Measurements from ENCODE around the gene CROCC2. TPM values are rescaled to one million over a fixed set of nuclear protein-coding genes. Genes with fewer than 3 reads are reported as not detected.

Gene CROCC2
- polyA plus RNA-seq, 2 of the 4 experiments (the other 2 are of a cell fraction): not detected

GRCh38 chr2:240895656-240896388 is 10.3 kb upstream of the CROCC2 start, which contains the start of gene MAB21L4:
TSS of gene MAB21L4 (minus strand) at chr2:240896156. CDS start at chr2:240895997, 159 bp downstream.
- CTCF ChIA-PET: interaction anchor here (8.6 kb wide), 1 partner anchor 18 kb away, joined by 43 read pairs; no protein-coding TSS in a partner anchor
- H3K4me2 ChIP-seq: 0 out of 3 replicates have a peak within 1 kb of the TSS, but pooled peaks have one; percentile 6
- POLR2A ChIA-PET: no interaction called here
- WGBS (ENCODE audit: missing lambda C conversion rate): 68% methylated on average over 13 of the region's 24 CpGs
- FAIRE-seq: no peak
- H3K9me3 ChIP-seq: no peaks in the 10 kb centered on the region
- TF ChIP-seq BHLHE40 (IDR thresholded peaks at IDR 0.05; ENCODE audit: low read depth, low read length): no peak
- TF ChIP-seq EHMT2 (IDR thresholded peaks at IDR 0.05; ENCODE audit: low read depth): no peak
- TF ChIP-seq CEBPB (IDR thresholded peaks at IDR 0.05): no peak
- no peak for TF ChIP-seq MYC (IDR thresholded peaks at IDR 0.05; ENCODE audit: borderline replicate concordance, low read length)
- TF ChIP-seq ESRRA (IDR thresholded peaks at IDR 0.05; ENCODE audit: borderline replicate concordance, low read length): no peak
- no peak for TF ChIP-seq HOXB5 (CRISPR knock-in tag; IDR thresholded peaks at IDR 0.05)
- no peak for TF ChIP-seq RCOR1 (IDR thresholded peaks at IDR 0.05; ENCODE audit: low read depth, low read length)
- no peak for TF ChIP-seq GATA3 (IDR thresholded peaks at IDR 0.05; ENCODE audit: borderline replicate concordance)
- TF ChIP-seq HOXA7 (CRISPR knock-in tag; IDR thresholded peaks at IDR 0.05): no peak
- TF ChIP-seq HOXB13 (CRISPR knock-in tag; IDR thresholded peaks at IDR 0.05; ENCODE audit: low read depth): no peak
- ATAC-seq: no peak
- H3K4me1 ChIP-seq: peaks cover 21% of the 10 kb centered on the region
- DNase-seq (ENCODE audit: low read depth in 1 of 2, low spot score in 1 of 2): no peak
- peak within 1 kb of the TSS in 1 of 2 experiments; percentile 33; a peak in 1 of 6 replicates for H3K27ac ChIP-seq
- no peak within 1 kb of the TSS for H3K4me3 ChIP-seq

- ChIA-PET POLR2A (no interaction called here), CTCF (interaction anchor here (8.6 kb wide), 1 partner anchor 17 kb away, joined by 43 read pairs; no protein-coding TSS in a partner anchor)
- FAIRE-seq: no peak
- no peak overlapping the region for H3K4me3 ChIP-seq
- no peaks in the 10 kb centered on the region for H3K9me3 ChIP-seq
- DNase-seq (ENCODE audit: low read depth in 1 of 2, low spot score in 1 of 2): no peak
- no peak for TF ChIP-seq NPAS2 (CRISPR knock-in tag; IDR thresholded peaks at IDR 0.05; ENCODE audit: borderline replicate concordance)
- TF ChIP-seq USF2 (IDR thresholded peaks at IDR 0.05): no peak
- no peak for TF ChIP-seq RARB (CRISPR knock-in tag; IDR thresholded peaks at IDR 0.05)
- no peak for TF ChIP-seq HES2 (IDR thresholded peaks at IDR 0.05)
- no peak for TF ChIP-seq FOSB (CRISPR knock-in tag; IDR thresholded peaks at IDR 0.05)
- TF ChIP-seq KDM1A (IDR thresholded peaks at IDR 0.05; ENCODE audit: low read depth): no peak
- TF ChIP-seq HOXA7 (CRISPR knock-in tag; IDR thresholded peaks at IDR 0.05): no peak
- no peak for TF ChIP-seq EHMT2 (IDR thresholded peaks at IDR 0.05; ENCODE audit: low read depth)
- TF ChIP-seq GATA3 (IDR thresholded peaks at IDR 0.05; ENCODE audit: borderline replicate concordance): no peak
- TF ChIP-seq ZC3H11A (IDR thresholded peaks at IDR 0.05): no peak
- TF ChIP-seq PHF8 (IDR thresholded peaks at IDR 0.05; ENCODE audit: borderline replicate concordance, low read depth): no peak
- no peak for TF ChIP-seq ZNF302 (CRISPR knock-in tag; IDR thresholded peaks at IDR 0.05)
- TF ChIP-seq POLR2A (IDR thresholded peaks at IDR 0.05; ENCODE audit: low read length): no peak
- no peak for TF ChIP-seq MYC (IDR thresholded peaks at IDR 0.05; ENCODE audit: borderline replicate concordance, low read length)
- TF ChIP-seq HEYL (CRISPR knock-in tag; IDR thresholded peaks at IDR 0.05): no peak
- TF ChIP-seq MAFK (IDR thresholded peaks at IDR 0.05; ENCODE audit: partially characterized antibody): no peak
- TF ChIP-seq KDM5A (IDR thresholded peaks at IDR 0.05): no peak
- no peak for TF ChIP-seq EP300 (IDR thresholded peaks at IDR 0.05)
- TF ChIP-seq ZFP36 (IDR thresholded peaks at IDR 0.05; ENCODE audit: borderline replicate concordance, partially characterized antibody): no peak
- 49% methylated on average over 7 of the region's 7 CpGs for WGBS (ENCODE audit: missing lambda C conversion rate)
- ATAC-seq: no peak; a peak in 1 of 6 replicates
- 0 out of 3 replicates have a peak overlapping the region, but pooled peaks have one; percentile 6 for H3K4me2 ChIP-seq
- peak overlapping the region in 1 of 2 experiments; percentile 33; a peak in 1 of 6 replicates for H3K27ac ChIP-seq
- peaks cover 21% of the 10 kb centered on the region for H3K4me1 ChIP-seq
Observed at GRCh38 chr2:240896394-240896793, 9.7 kb upstream of the CROCC2 start.
